Natural killer cell treated with Interleukin-12 subunit alpha and Interleukin-12 subunit beta and Interleukin-15 and Interleukin-18, amount 100 ng/mL, for 72 hours (primary cell): ENCODE results near the gene LPCAT2. TPM values are rescaled to one million over a fixed set of nuclear protein-coding genes. Genes with fewer than 3 reads are reported as not detected.

Source experiments
- ATAC-seq, 2 donors: fragments of 150-1000 bp; cut with Tn5 transposase in 1 of 2; sonication (Bioruptor Pico), chemical (Tn5 transposase) in 1 of 2; 2 replicates each; pipeline ENCODE4 v1.10.0; 2021
- DNase-seq: peaks from one replicate; pipeline ENCODE4 v3.0.0; 2022; ENCODE audit warnings: low spot score
- H3K27ac Mint-ChIP-seq, 2 donors: 1 replicate in 1 of 2; 2 replicates in 1 of 2; pipeline ENCODE4 v1.8.0; 2022; ENCODE audit warnings: mixed read lengths in 2 of 2, mild to moderate bottlenecking in 1 of 2, moderate library complexity in 1 of 2
- H3K27me3 Mint-ChIP-seq, 2 donors: 1 replicate in 1 of 2; 2 replicates in 1 of 2; pipeline ENCODE4 v1.8.0; 2022; ENCODE audit warnings: mixed read lengths in 2 of 2
- H3K36me3 Mint-ChIP-seq: one replicate; pipeline ENCODE4 v1.8.0; 2022; ENCODE audit warnings: mixed read lengths
- H3K4me1 Mint-ChIP-seq, 2 donors: 1 replicate in 1 of 2; 2 replicates in 1 of 2; pipeline ENCODE4 v1.8.0; 2022; ENCODE audit warnings: low read depth in 2 of 2, mixed read lengths in 2 of 2, mild to moderate bottlenecking in 1 of 2
- H3K4me3 Mint-ChIP-seq: one replicate; pipeline ENCODE4 v1.8.0; 2022; ENCODE audit warnings: mixed read lengths
- H3K9me3 Mint-ChIP-seq: 2 replicates; pipeline ENCODE4 v1.8.0; 2022; ENCODE audit warnings: mixed read lengths
- total RNA-seq, 2 donors: library from RNA; stranded (reverse); gene quantifications; one replicate each; pipeline ENCODE4 v1.2.3, GENCODE V29; 2022

The LPCAT2 gene
- total RNA-seq, 2 donors from 2014 or later, result 0.31 to 2.9 TPM

DNA sequence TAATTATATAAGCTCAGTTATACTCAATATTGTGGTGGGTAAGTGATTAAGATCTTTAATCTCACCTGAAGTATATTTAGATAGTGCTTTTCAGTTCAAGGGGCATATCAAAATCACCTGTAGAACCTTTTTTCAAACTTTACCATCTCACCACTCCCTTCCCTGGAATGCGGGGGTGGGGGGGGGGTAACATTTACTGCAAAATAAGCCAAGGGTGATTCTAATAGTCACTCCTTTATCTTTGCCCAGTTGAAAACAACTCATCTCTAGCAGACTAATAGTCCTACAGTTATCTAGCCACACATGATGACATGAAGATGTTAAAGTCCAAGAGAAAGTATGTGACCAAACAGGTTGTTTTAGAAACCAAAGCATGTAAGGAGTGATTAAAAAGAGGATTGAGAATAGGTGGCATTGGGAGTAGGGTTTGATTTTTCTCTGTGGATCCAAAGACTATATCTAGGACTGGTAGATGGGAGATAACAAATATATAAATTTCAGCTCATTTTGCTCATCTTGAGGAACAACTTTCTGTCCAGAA, 21.5 kb downstream of the LPCAT2 start:
- DNase-seq, result no peak
- Mint-ChIP-seq H3K4me1 (no peaks in the 10 kb centered on the region), H3K27me3 (peaks cover 0 to under 1% of the 10 kb centered on the region in 2 donors), H3K9me3 (no peaks in the 10 kb centered on the region), H3K27ac (no peak overlapping the region), H3K4me3 (no peak overlapping the region), H3K36me3 (no peaks in the 10 kb centered on the region)
- no peak for ATAC-seq

DNA sequence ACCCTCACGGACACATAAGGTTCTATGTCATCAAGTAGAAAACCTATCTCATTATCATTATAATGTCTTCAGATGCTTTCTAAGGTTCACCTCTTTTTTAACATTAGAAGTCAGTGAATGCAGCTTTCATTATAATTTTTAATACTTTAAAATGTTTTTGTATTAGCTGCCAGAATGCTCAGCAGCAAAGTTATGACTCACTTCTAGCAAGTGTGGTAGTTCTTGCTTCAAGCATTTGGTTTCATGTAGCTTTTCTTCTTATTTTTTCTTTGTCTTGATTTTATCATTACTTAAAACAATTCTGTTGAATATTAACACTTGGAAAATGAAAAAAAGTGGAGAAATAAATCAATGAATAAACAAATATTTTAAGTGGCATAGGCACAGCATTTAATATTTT, 23.4 kb downstream of the LPCAT2 start:
- Mint-ChIP-seq H3K27me3 (no peaks in the 10 kb centered on the region), H3K36me3 (no peaks in the 10 kb centered on the region), H3K27ac (no peak overlapping the region), H3K9me3 (no peaks in the 10 kb centered on the region), H3K4me1 (no peaks in the 10 kb centered on the region), H3K4me3 (no peak overlapping the region)
- ATAC-seq, result no peak
- no peak for DNase-seq

DNA sequence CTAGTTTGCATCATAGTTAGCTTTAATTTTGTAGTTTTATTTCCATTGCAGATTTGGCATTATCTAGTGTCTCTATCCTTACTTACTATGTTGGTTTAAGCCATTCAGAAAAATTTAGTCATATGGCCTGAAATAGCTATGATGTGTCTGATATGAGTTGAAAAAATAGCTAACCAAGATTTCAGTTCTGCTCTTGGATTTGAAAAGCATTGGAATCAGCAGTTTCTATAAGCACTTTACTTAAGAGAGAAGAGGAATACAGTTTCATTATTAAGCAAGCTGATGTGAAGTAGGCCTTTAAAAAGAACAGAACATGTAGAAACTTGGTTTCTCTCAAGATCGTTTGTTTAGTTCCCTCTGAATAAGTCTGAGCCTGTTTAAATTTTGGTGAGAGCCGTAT, 25.9 kb downstream of the LPCAT2 start:
- H3K27me3 Mint-ChIP-seq, result no peaks in the 10 kb centered on the region
- no peak for ATAC-seq
- H3K4me1 Mint-ChIP-seq, result no peaks in the 10 kb centered on the region
- H3K27ac Mint-ChIP-seq, result no peak overlapping the region
- no peaks in the 10 kb centered on the region for H3K9me3 Mint-ChIP-seq
- H3K36me3 Mint-ChIP-seq, result no peaks in the 10 kb centered on the region
- DNase-seq, result no peak
- no peak overlapping the region for H3K4me3 Mint-ChIP-seq

DNA sequence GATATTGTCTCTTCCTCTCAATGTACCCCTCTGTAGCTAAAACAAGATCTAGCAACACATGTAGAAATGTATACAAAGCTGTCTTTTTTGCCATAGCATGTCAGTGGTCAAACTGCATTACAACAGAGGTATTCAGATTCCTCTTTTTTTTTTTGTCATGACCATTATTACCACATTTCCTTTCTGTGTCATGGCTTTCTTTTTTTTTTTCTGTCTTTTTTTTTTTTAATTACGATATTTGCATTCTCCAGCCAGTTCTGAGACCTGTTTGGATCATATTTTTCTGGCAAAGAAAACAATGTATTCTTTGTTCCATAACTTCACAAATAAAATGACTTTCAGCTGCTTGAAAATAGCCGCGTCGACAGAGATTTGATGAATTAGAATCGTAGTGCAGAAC, 30.2 kb downstream of the LPCAT2 start:
- no peaks in the 10 kb centered on the region for H3K4me1 Mint-ChIP-seq
- no peaks in the 10 kb centered on the region for H3K9me3 Mint-ChIP-seq
- H3K36me3 Mint-ChIP-seq, result no peaks in the 10 kb centered on the region
- DNase-seq (no peak), ATAC-seq (no peak)
- H3K27me3 Mint-ChIP-seq, result no peaks in the 10 kb centered on the region
- no peak overlapping the region for H3K4me3 Mint-ChIP-seq
- H3K27ac Mint-ChIP-seq, result no peak overlapping the region

- DNase-seq (no peak), ATAC-seq (no peak)
- no peaks in the 10 kb centered on the region for H3K36me3 Mint-ChIP-seq
- no peak overlapping the region for H3K27ac Mint-ChIP-seq
- no peak overlapping the region for H3K4me3 Mint-ChIP-seq
- no peaks in the 10 kb centered on the region for H3K4me1 Mint-ChIP-seq
- H3K27me3 Mint-ChIP-seq, result no peaks in the 10 kb centered on the region
- H3K9me3 Mint-ChIP-seq, result no peaks in the 10 kb centered on the region
Observed at GRCh38 chr16:55539488-55539887, 30.6 kb downstream of the LPCAT2 start.

DNA sequence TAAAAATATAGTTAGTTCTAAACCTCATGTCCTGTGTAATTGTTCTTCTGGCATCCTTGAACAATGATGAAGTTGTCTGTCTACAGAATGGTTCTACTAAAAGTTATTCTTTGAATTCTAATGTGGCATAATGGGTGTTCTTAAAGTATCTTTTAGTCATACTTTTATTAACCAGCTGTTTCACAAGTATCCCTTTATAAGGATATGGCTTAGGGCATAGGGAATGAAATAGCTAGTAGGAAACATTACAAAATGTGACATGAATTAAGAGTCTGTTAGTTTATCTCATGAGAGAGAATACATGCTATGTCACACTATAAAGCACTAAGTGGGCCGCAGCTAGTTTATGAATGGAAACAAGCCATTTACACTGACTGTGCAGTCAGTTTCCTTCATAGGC, 31.3 kb downstream of the LPCAT2 start:
- DNase-seq, result no peak
- H3K4me1 Mint-ChIP-seq, result no peaks in the 10 kb centered on the region
- H3K27ac Mint-ChIP-seq, result no peak overlapping the region
- ATAC-seq, result no peak
- H3K27me3 Mint-ChIP-seq, result peaks cover 0 to 7% of the 10 kb centered on the region in 2 donors
- H3K9me3 Mint-ChIP-seq, result no peaks in the 10 kb centered on the region
- H3K36me3 Mint-ChIP-seq, result no peaks in the 10 kb centered on the region
- no peak overlapping the region for H3K4me3 Mint-ChIP-seq

DNA sequence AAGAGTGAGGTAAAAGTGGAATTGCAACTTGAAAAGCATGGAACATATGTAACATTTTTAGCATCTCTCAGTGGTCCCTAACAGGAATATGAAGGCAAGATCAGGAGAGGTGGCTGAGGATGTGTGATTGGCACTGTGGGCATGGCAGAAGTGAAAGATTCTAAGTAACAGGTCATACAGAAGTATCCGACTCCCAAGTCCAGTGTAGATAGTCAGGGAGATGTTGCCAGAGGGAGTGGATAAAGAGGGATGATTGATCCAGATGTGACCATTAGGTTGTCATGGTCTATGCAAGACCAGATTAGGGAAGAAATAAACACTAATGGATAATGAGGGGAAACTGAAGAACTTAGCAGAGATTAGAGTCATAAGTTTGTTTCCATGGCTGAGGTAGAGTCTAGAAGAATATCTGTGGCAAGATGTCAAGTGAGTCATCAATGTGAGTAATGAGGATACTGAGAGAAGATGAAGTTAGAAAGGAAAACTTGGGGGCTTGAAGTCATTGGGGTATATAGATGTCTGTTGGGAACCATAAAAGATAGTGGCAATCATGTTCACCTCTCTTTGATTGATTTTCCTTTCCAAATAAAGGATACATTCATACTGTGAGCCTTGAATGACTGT, 33.7 kb downstream of the LPCAT2 start:
- Mint-ChIP-seq H3K36me3 (no peaks in the 10 kb centered on the region), H3K27me3 (peaks cover 0 to 8% of the 10 kb centered on the region in 2 donors), H3K9me3 (no peaks in the 10 kb centered on the region), H3K4me3 (no peak overlapping the region), H3K27ac (no peak overlapping the region), H3K4me1 (no peaks in the 10 kb centered on the region)
- no peak for ATAC-seq
- DNase-seq, result no peak

GRCh38 chr16:55543472-55543871, 34.6 kb downstream of the LPCAT2 start:
- H3K4me3 Mint-ChIP-seq, result no peak overlapping the region
- ATAC-seq (no peak), DNase-seq (no peak)
- no peak overlapping the region for H3K27ac Mint-ChIP-seq
- H3K27me3 Mint-ChIP-seq, result peaks cover 0 to 8% of the 10 kb centered on the region in 2 donors
- H3K9me3 Mint-ChIP-seq, result no peaks in the 10 kb centered on the region
- no peaks in the 10 kb centered on the region for H3K4me1 Mint-ChIP-seq
- H3K36me3 Mint-ChIP-seq, result no peaks in the 10 kb centered on the region

DNA sequence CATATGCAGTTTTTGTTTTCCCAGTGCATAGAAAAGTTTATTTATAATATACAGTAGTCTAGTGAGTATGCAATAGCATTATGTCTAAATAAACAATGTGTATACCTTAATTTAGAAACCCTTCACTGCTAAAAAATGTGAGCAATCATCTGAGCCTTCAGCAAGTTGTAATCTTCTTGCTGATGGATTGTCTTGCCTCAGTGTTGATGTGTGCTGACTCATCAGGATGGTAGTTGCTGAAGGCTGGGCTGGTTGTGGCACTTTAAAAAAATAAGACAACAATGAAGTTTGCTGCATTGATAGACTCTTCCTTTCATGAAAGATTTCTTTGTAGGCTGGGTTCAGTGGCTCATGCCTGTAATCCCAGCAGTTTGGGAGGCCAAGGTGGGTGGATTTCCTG, 43.7 kb downstream of the LPCAT2 start:
- peaks cover 5% of the 10 kb centered on the region for H3K9me3 Mint-ChIP-seq
- no peak overlapping the region for H3K27ac Mint-ChIP-seq
- no peaks in the 10 kb centered on the region for H3K36me3 Mint-ChIP-seq
- peaks cover 4 to 15% of the 10 kb centered on the region in 2 donors for H3K27me3 Mint-ChIP-seq
- no peaks in the 10 kb centered on the region for H3K4me1 Mint-ChIP-seq
- no peak overlapping the region for H3K4me3 Mint-ChIP-seq
- ATAC-seq (no peak), DNase-seq (no peak)

DNA sequence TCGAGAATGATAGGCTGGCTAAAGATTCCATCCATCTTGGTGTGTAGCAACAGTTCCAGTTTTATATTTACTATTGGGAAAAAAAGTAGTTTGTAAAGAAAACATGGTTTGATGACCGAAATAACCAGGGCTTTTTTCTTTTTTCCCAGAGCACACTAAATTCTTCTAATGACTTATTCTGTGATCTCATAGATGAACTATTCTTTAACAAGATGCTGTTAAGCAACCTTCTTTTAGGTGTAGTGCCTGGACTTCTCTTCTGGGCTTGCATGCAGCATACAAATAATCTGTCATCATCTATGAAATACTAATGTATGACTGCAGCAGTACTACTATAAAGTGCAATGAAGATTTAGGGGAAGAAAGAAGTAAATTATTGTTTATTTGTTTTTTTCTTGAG, 46.6 kb downstream of the LPCAT2 start:
- Mint-ChIP-seq H3K27me3 (peaks cover 4 to 24% of the 10 kb centered on the region in 2 donors), H3K4me3 (no peak overlapping the region), H3K9me3 (peaks cover 5% of the 10 kb centered on the region), H3K27ac (no peak overlapping the region), H3K36me3 (no peaks in the 10 kb centered on the region), H3K4me1 (no peaks in the 10 kb centered on the region)
- DNase-seq (no peak), ATAC-seq (no peak)

- Mint-ChIP-seq H3K4me1 (no peaks in the 10 kb centered on the region), H3K27ac (no peak overlapping the region), H3K4me3 (no peak overlapping the region), H3K27me3 (peaks cover 7 to 30% of the 10 kb centered on the region in 2 donors), H3K9me3 (peaks cover 8% of the 10 kb centered on the region), H3K36me3 (no peaks in the 10 kb centered on the region)
- ATAC-seq, result no peak
- no peak for DNase-seq
Observed at GRCh38 chr16:55557186-55557585, 48.3 kb downstream of the LPCAT2 start.

DNA sequence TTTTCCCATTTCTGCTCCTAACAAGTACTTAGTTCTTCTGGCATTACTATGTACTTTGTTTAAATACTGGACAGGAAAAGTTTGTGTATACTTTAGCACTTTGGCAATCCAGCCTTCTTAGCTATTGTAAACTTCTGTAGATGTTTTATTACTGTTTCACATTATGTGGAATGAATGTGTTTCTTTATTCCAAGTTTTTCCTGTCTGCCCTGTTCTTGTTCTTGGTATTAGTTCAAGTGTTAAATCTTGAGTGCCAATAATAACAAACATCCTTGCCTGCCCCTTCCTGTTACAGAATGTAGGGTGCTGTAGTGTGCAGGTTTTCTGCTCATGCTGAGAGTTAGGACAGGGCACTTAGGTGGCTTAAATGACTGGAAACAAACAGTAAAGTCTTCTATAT, 50.4 kb downstream of the LPCAT2 start:
- Mint-ChIP-seq H3K27me3 (peaks cover 5 to 41% of the 10 kb centered on the region in 2 donors), H3K9me3 (peaks cover 5% of the 10 kb centered on the region), H3K4me3 (no peak overlapping the region), H3K36me3 (no peaks in the 10 kb centered on the region), H3K27ac (no peak overlapping the region), H3K4me1 (no peaks in the 10 kb centered on the region)
- no peak for DNase-seq
- ATAC-seq, result no peak

GRCh38 chr16:55559933-55560516, 51.2 kb downstream of the LPCAT2 start:
- DNase-seq, result no peak
- Mint-ChIP-seq H3K36me3 (no peaks in the 10 kb centered on the region), H3K9me3 (peaks cover 5% of the 10 kb centered on the region), H3K27me3 (peaks cover 5 to 44% of the 10 kb centered on the region in 2 donors), H3K27ac (no peak overlapping the region), H3K4me3 (no peak overlapping the region), H3K4me1 (no peaks in the 10 kb centered on the region)
- ATAC-seq, result no peak

- DNase-seq (no peak), ATAC-seq (no peak)
- Mint-ChIP-seq H3K4me3 (no peak overlapping the region), H3K27ac (no peak overlapping the region), H3K4me1 (no peaks in the 10 kb centered on the region), H3K36me3 (no peaks in the 10 kb centered on the region), H3K9me3 (peaks cover 5% of the 10 kb centered on the region), H3K27me3 (peaks cover 5 to 44% of the 10 kb centered on the region in 2 donors)
Observed at GRCh38 chr16:55561319-55561848, 52.5 kb downstream of the LPCAT2 start.
